GM12878 (cell line): Measurements from ENCODE around the gene MYO3A. TPM values are rescaled to one million over a fixed set of nuclear protein-coding genes. Genes with fewer than 3 reads are reported as not detected.

Experiments
- ATAC-seq: fragments of 200-7000 bp; cut with Tn5 transposase; 3 replicates; pipeline ENCODE4 v1.9.1; 2020; ENCODE audit warnings: mild to moderate bottlenecking, moderate library complexity
- BruUV-seq: library from RNA; stranded (reverse); fragments of 400-500 nt; replicated peaks from 2 replicates; lab custom pipeline; 2021; lab: Mats Ljungman, UMichigan
- CTCF ChIA-PET: fragments of 300-600 bp; sonication (Branson Sonifier 250); formaldehyde crosslinking; extraction: SDS; loops from one replicate; lab custom pipeline; 2021; ENCODE audit warnings: inconsistent platforms; lab: Yijun Ruan, JAX
- POLR2A ChIA-PET: fragments of 350-600 bp; formaldehyde crosslinking; extraction: SDS; loops from one replicate; lab custom pipeline; 2021; ENCODE audit warnings: inconsistent platforms; lab: Charles Lee
- RAD21 ChIA-PET: fragments of 300-600 bp; sonication (Branson Sonifier 250); formaldehyde crosslinking; loops from one replicate; lab custom pipeline; 2023; ENCODE audit warnings: antibody characterized with exemption; ENCODE audit not compliant: unreplicated experiment; lab: Charles Lee
- SMC1A ChIA-PET: fragments of 300-600 bp; sonication (Branson Sonifier 250); formaldehyde crosslinking; loops from one replicate; lab custom pipeline; 2023; ENCODE audit not compliant: unreplicated experiment, uncharacterized antibody; lab: Charles Lee
- DNase-seq: peaks from one replicate; pipeline ENCODE4 v3.0.0-alpha.2; 2011; ENCODE audit warnings: low read depth, low spot score
- FAIRE-seq: peaks from 3 replicates; lab custom pipeline; 2011; peaks lifted over from hg19 to GRCh38; lab: Jason Lieb, UNC
- H2AFZ ChIP-seq: 2 replicates; pipeline ENCODE4 v1.6.0; 2011; ENCODE audit warnings: low read depth, low read length, control low read depth; ENCODE audit not compliant: control insufficient read depth
- H3K27ac ChIP-seq: 2 replicates; pipeline ENCODE4 v1.5.1; 2011; ENCODE audit warnings: control low read depth; ENCODE audit not compliant: control insufficient read depth, insufficient read depth
- H3K27me3 ChIP-seq, 2 experiments: replicated peaks in 1 of 2; 2 replicates each; pipeline versions ENCODE4 v1.6.0 to v1.6.1; 2011; ENCODE audit warnings: low read length in 1 of 2; ENCODE audit not compliant: control insufficient read depth in 2 of 2, insufficient read depth in 2 of 2
- H3K36me3 ChIP-seq, 2 experiments: 2 replicates each; pipeline ENCODE4 v1.5.1; 2011; ENCODE audit warnings: low read length in 1 of 2; ENCODE audit not compliant: control insufficient read depth in 2 of 2, insufficient read depth in 2 of 2
- H3K4me1 ChIP-seq: 2 replicates; pipeline ENCODE4 v1.6.1; 2011; ENCODE audit warnings: mild to moderate bottlenecking, low read length, moderate library complexity, mixed read lengths; ENCODE audit not compliant: control insufficient read depth, insufficient read depth
- H3K4me2 ChIP-seq: 2 replicates; pipeline ENCODE4 v1.6.0; 2011; ENCODE audit warnings: control low read depth; ENCODE audit not compliant: control insufficient read depth, insufficient read depth
- H3K4me3 ChIP-seq: fragments of 200-600 bp; sonication (generic); 2 replicates; pipeline ENCODE4 v1.5.1; 2016
- H3K79me2 ChIP-seq: 2 replicates; pipeline ENCODE4 v1.6.0; 2011; ENCODE audit warnings: low read length; ENCODE audit not compliant: control insufficient read depth, insufficient read depth
- H3K9ac ChIP-seq: 2 replicates; pipeline ENCODE4 v1.8.0; 2011; ENCODE audit warnings: low read length, control low read depth, mixed read lengths; ENCODE audit not compliant: control insufficient read depth, insufficient read depth
- H3K9me3 ChIP-seq: replicated peaks from 3 replicates; pipeline ENCODE4 v1.5.1; 2011; ENCODE audit warnings: mild to moderate bottlenecking, low read length; ENCODE audit not compliant: control insufficient read depth, insufficient read depth
- H4K20me1 ChIP-seq: 2 replicates; pipeline ENCODE4 v1.6.0; 2011; ENCODE audit not compliant: control insufficient read depth, insufficient read depth
- ASH2L ChIP-seq: fragments of 300-600, 200-600 bp; sonication (generic); IDR thresholded peaks from 2 replicates; pipeline ENCODE4 v1.6.1; 2017; ENCODE audit warnings: low read depth, mild to moderate bottlenecking, borderline replicate concordance
- CBX3 ChIP-seq: fragments of 200-600 bp; sonication (generic); IDR thresholded peaks from 2 replicates; pipeline ENCODE4 v1.6.1; 2016; ENCODE audit warnings: low read depth, borderline replicate concordance
- DPF2 ChIP-seq: fragments of 450-650 bp; IDR thresholded peaks from 2 replicates; pipeline ENCODE4 v1.6.1; 2017; ENCODE audit warnings: mild to moderate bottlenecking
- EED ChIP-seq: sonication (generic); IDR thresholded peaks from 2 replicates; pipeline ENCODE4 v1.6.1; 2016; ENCODE audit warnings: antibody characterized with exemption, low read depth
- EP300 ChIP-seq, 2 experiments: fragments of 150-350 bp in 1 of 2; IDR thresholded peaks; 2 replicates each; pipeline ENCODE4 v1.6.1; 2011 to 2012; ENCODE audit warnings: low read depth in 2 of 2, low read length in 2 of 2, borderline replicate concordance in 1 of 2, improper control_type of control experiment in 1 of 2, inconsistent platforms in 1 of 2; ENCODE audit not compliant: control insufficient read depth in 1 of 2
- GATAD2B ChIP-seq: fragments of 450-650 bp; conservative IDR thresholded peaks from 2 replicates; pipeline ENCODE4 v1.6.1; 2017; ENCODE audit warnings: low read depth, mild to moderate bottlenecking, moderate library complexity
- MEF2A ChIP-seq: IDR thresholded peaks from 2 replicates; pipeline ENCODE4 v1.6.1; 2011; ENCODE audit warnings: low read depth, mild to moderate bottlenecking, low read length, moderate library complexity; ENCODE audit not compliant: insufficient read depth
- POU2F2 ChIP-seq: IDR thresholded peaks from 3 replicates; pipeline ENCODE4 v1.6.1; 2011; ENCODE audit warnings: low read depth, mild to moderate bottlenecking, low read length, borderline replicate concordance
- SMC3 ChIP-seq: IDR thresholded peaks from 2 replicates; pipeline ENCODE4 v1.6.1; 2011; ENCODE audit warnings: low read length, improper control_type of control experiment, borderline replicate concordance
- WGBS: methylation state at CpG from one replicate; pipeline ENCODE4 v1.1.6; 2016; ENCODE audit warnings: low lambda C conversion rate; ENCODE audit not compliant: insufficient replicate concordance, insufficient coverage; ENCODE audit errors: missing lambda C conversion rate; 5-methylcytosine and 5-hydroxymethylcytosine counted together
- in situ Hi-C: fragments of 300-500 bp; cut with MboI; formaldehyde crosslinking; loops from 9 replicates; pipeline ENCODE4 v1.14.3; 2018; ENCODE audit warnings: mixed read lengths
- intact Hi-C: fragments of 100-400 bp; cut with micrococcal nuclease; formaldehyde crosslinking; loops from one replicate; pipeline ENCODE4 v1.14.2; 2022; ENCODE audit not compliant: unreplicated experiment
- polyA plus RNA-seq, 11 experiments: library from polyadenylated mRNA; depleted of rRNA in 4 of 11; unstranded in 6 of 11; stranded (reverse) in 5 of 11; fragments of >200 nt; fragmentation: Nextera tagmentation in 4 of 11; fragmentation: Illumina TruSeq in 1 of 11; extraction: Ambion mirVana in 4 of 11; extraction: Trizol in 1 of 11; gene quantifications; 1 replicate in 1 of 11; 2 replicates in 10 of 11; pipeline versions ENCODE4 v1.2.1 to v1.2.3, GENCODE V29; 2011 to 2016; ENCODE audit warnings: inconsistent platforms in 2 of 11, missing spikeins in 2 of 11, low read depth in 1 of 11
- total RNA-seq, 4 experiments: library from RNA; depleted of rRNA in 3 of 4; stranded (reverse); fragments of >200 nt in 3 of 4; fragmentation: Illumina TruSeq in 1 of 4; extraction: Trizol in 1 of 4; gene quantifications; 2 replicates each; pipeline versions ENCODE4 v1.2.1 to v1.2.3, GENCODE V29; 2013 to 2021

Gene MYO3A
- total and polyA plus RNA-seq, 10 of the 15 experiments (the other 5 are each of a cell fraction or from before 2014, with no cell fraction given): not detected

DNA sequence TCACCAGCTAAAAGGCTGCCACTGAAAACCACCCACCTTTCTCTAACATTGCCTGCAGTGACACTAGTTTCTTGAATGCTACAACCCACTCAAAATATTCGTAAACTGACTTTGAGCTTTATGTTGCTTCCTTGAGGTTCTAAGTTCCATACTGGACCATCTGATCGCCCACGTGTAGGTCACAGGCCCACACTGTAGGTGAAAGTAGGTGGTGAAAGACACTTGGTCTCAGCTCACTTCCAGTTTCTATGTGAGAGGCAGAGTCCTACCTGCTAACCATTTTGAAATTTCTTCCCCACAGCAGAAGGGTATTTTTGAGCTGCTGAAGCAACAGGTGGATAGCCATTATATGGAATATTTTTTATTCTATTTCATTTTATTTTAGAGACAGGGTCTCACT is 97.3 kb downstream of the MYO3A start (continued):
- TF ChIP-seq EP300 (IDR thresholded peaks at IDR 0.05; ENCODE audit: borderline replicate concordance in 1 of 2, control insufficient read depth in 1 of 2, low read depth in 2 of 2, low read length in 2 of 2): no peak
- TF ChIP-seq CBX3: no peak
- TF ChIP-seq DPF2: no peak
- no peak for TF ChIP-seq MEF2A
- no peak for TF ChIP-seq EED
- no peak for TF ChIP-seq ASH2L

DNA sequence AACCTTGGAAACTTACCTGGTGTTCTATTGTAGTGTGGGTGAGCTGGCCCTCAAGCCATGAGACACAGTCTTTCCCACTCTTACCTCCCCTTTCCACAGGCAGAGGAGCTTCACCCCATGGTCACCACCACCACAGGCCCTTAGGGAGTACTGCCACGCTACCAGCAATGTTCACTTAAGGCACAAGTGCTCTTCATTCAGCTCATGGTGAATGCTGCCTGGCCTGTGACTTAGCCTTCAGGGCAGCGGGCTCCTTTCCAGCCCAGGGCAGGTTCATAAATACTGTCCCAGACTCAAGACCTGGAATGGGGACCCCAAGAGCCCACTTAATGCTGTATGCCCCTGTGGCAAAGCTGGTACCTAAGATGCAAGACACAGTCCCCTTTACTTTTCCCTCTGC is 109.4 kb downstream of the MYO3A start:
- WGBS: 0% methylated on average over 2 of the region's 2 CpGs
- FAIRE-seq: no peak
- ATAC-seq: no peak
- POLR2A ChIA-PET: no interaction called here
- Histone ChIP-seq H3K79me2 (no peaks in the 10 kb centered on the region), H3K27ac (no peak overlapping the region), H3K36me3 (no peaks in the 10 kb centered on the region), H2AFZ (no peak overlapping the region), H3K4me2 (no peak overlapping the region)
- no TSS peak for BruUV-seq
- SMC1A ChIA-PET: no interaction called here
- in situ Hi-C loops: no loop called here
- DNase-seq: no peak
- intact Hi-C loops: no loop called here
- TF ChIP-seq GATAD2B (no peak), POU2F2 (no peak), SMC3 (no peak)
- TF ChIP-seq, all 136 proteins: peak for 0
- Histone ChIP-seq H3K4me3 (no peak overlapping the region), H3K9me3 (no peaks in the 10 kb centered on the region), H3K9ac (no peak overlapping the region), H3K27me3 (no peaks in the 10 kb centered on the region), H3K4me1 (no peaks in the 10 kb centered on the region), H4K20me1 (no peaks in the 10 kb centered on the region)
- CTCF ChIA-PET: no interaction called here
- RAD21 ChIA-PET: no interaction called here
